CD4-positive, alpha-beta memory T cell (primary cell): ENCODE results near the gene CHST11. TPM values are rescaled to one million over a fixed set of nuclear protein-coding genes. Genes with fewer than 3 reads are reported as not detected.
A peak's percentile ranks its signal among the peaks of the same experiment; 100 is the strongest.

Experiments used
- CTCF ChIA-PET: fragments of 350-600 bp; sonication (Branson Sonifier 250); formaldehyde crosslinking; loops from one replicate; lab custom pipeline; 2021; ENCODE audit warnings: inconsistent platforms; ENCODE audit not compliant: partially characterized antibody; lab: Charles Lee
- POLR2A ChIA-PET: fragments of 350-600 bp; sonication (Branson Sonifier 250); formaldehyde crosslinking; loops from one replicate; lab custom pipeline; 2021; ENCODE audit not compliant: partially characterized antibody; lab: Charles Lee
- DNase-seq, 5 donors: peaks; one replicate each; pipeline versions ENCODE4 v3.0.0 to v3.0.0-alpha.2; 2020 to 2022; ENCODE audit warnings: mixed read lengths in 1 of 5
- H3K27ac ChIP-seq: one replicate; pipeline ENCODE4 v1.7.0; 2013; ENCODE audit warnings: low read depth, low read length
- H3K27me3 ChIP-seq: 2 replicates; pipeline ENCODE4 v1.7.0; 2013; ENCODE audit warnings: mild to moderate bottlenecking, low read length, moderate library complexity; ENCODE audit not compliant: insufficient read depth
- H3K36me3 ChIP-seq: 2 replicates; pipeline ENCODE4 v1.7.0; 2013; ENCODE audit warnings: mild to moderate bottlenecking, low read length, moderate library complexity; ENCODE audit not compliant: insufficient read depth
- H3K4me1 ChIP-seq: 2 replicates; pipeline ENCODE4 v1.7.0; 2013; ENCODE audit warnings: mild to moderate bottlenecking, low read length, moderate library complexity; ENCODE audit not compliant: insufficient read depth
- H3K4me3 ChIP-seq, 2 donors: one replicate each; pipeline ENCODE4 v1.7.0; 2013; ENCODE audit warnings: low read length in 2 of 2, mild to moderate bottlenecking in 1 of 2
- H3K9me3 ChIP-seq, 2 donors: one replicate each; pipeline ENCODE4 v1.7.0; 2013; ENCODE audit warnings: low read length in 2 of 2, control low read depth in 1 of 2; ENCODE audit not compliant: control insufficient read depth in 1 of 2
- H3K27ac Mint-ChIP-seq, 7 donors: one replicate each; pipeline ENCODE4 v1.8.0; 2020 to 2021; ENCODE audit warnings: mixed read lengths in 7 of 7, mild to moderate bottlenecking in 6 of 7, inconsistent platforms in 3 of 7, moderate library complexity in 3 of 7
- H3K27me3 Mint-ChIP-seq, 2 donors: one replicate each; pipeline ENCODE4 v1.8.0; 2020 to 2021; ENCODE audit warnings: mixed read lengths in 2 of 2
- H3K36me3 Mint-ChIP-seq, 2 donors: one replicate each; pipeline ENCODE4 v1.8.0; 2020 to 2021; ENCODE audit warnings: mixed read lengths in 2 of 2, inconsistent platforms in 1 of 2, mild to moderate bottlenecking in 1 of 2
- H3K4me1 Mint-ChIP-seq, 4 donors: one replicate each; pipeline ENCODE4 v1.8.0; 2020 to 2021; ENCODE audit warnings: mixed read lengths in 4 of 4, mild to moderate bottlenecking in 1 of 4
- H3K4me3 Mint-ChIP-seq, 8 donors: one replicate each; pipeline ENCODE4 v1.8.0; 2020 to 2021; ENCODE audit warnings: mixed read lengths in 8 of 8, mild to moderate bottlenecking in 7 of 8, moderate library complexity in 6 of 8, inconsistent platforms in 3 of 8
- H3K9me3 Mint-ChIP-seq, 8 donors: one replicate each; pipeline ENCODE4 v1.8.0; 2020 to 2021; ENCODE audit warnings: mixed read lengths in 8 of 8, mild to moderate bottlenecking in 5 of 8, inconsistent platforms in 3 of 8, moderate library complexity in 1 of 8
- intact Hi-C: fragments of 100-400 bp; cut with micrococcal nuclease; formaldehyde crosslinking; loops from one replicate; pipeline ENCODE4 v1.15.1; 2023
- polyA plus RNA-seq, 2 donors: library from polyadenylated mRNA; unstranded; fragments of 300-500 nt; fragmentation: Illumina TruSeq; gene quantifications; one replicate each; pipeline ENCODE4 v1.2.3, GENCODE V29; 2021
- total RNA-seq, 2 experiments: library from RNA; stranded (reverse); gene quantifications; one replicate each; pipeline ENCODE4 v1.2.3, GENCODE V29; 2021

The CHST11 gene
- total and polyA plus RNA-seq, 4 experiments from 2014 or later: 55.1 to 64.6 (median 59.8) TPM

GRCh38 chr12:104538891-104539462 is 82.2 kb downstream of the CHST11 start:
- CTCF ChIA-PET: no interaction called here
- H3K27ac ChIP-seq: no peak overlapping the region
- POLR2A ChIA-PET: no interaction called here
- Mint-ChIP-seq H3K36me3 (peaks cover 8 to 14% of the 10 kb centered on the region in 2 donors), H3K27ac (peak overlapping the region in 2 of 7 donors; percentile 48 to 49), H3K9me3 (peaks cover 0 to 2% (median 0%) of the 10 kb centered on the region in 8 donors), H3K4me1 (peaks cover 53 to 87% (median 79%) of the 10 kb centered on the region in 4 donors), H3K27me3 (no peaks in the 10 kb centered on the region), H3K4me3 (peak overlapping the region in 2 of 8 donors; percentile 12 to 23)
- no peak overlapping the region for H3K4me3 ChIP-seq
- no peak for DNase-seq
- H3K27me3 ChIP-seq: no peaks in the 10 kb centered on the region
- no peaks in the 10 kb centered on the region for H3K36me3 ChIP-seq
- H3K4me1 ChIP-seq: peaks cover 46% of the 10 kb centered on the region
- intact Hi-C loops: no loop called here
- H3K9me3 ChIP-seq: no peaks in the 10 kb centered on the region

GRCh38 chr12:104544836-104545235 is 88.1 kb downstream of the CHST11 start:
- H3K27ac Mint-ChIP-seq: no peak overlapping the region
- CTCF ChIA-PET: no interaction called here
- H3K4me1 Mint-ChIP-seq: peaks cover 54 to 91% (median 73%) of the 10 kb centered on the region in 4 donors

GRCh38 chr12:104546575-104546974 is 89.8 kb downstream of the CHST11 start:
- no peak for DNase-seq
- H3K36me3 Mint-ChIP-seq: peaks cover 3% of the 10 kb centered on the region in 2 donors

More at GRCh38 chr12:104544836-104545235, 88.1 kb downstream of the CHST11 start:
- Mint-ChIP-seq H3K27me3 (no peaks in the 10 kb centered on the region), H3K4me3 (peak overlapping the region in 1 of 8 donors; percentile 11), H3K36me3 (peaks cover 3% of the 10 kb centered on the region in 2 donors), H3K9me3 (no peaks in the 10 kb centered on the region)
- Histone ChIP-seq H3K4me3 (no peak overlapping the region), H3K9me3 (no peaks in the 10 kb centered on the region), H3K4me1 (peaks cover 52% of the 10 kb centered on the region), H3K27me3 (no peaks in the 10 kb centered on the region), H3K27ac (no peak overlapping the region), H3K36me3 (no peaks in the 10 kb centered on the region)
- no peak for DNase-seq
- intact Hi-C loops: no loop called here
- POLR2A ChIA-PET: interaction anchor here (0.6 to 1.0 kb wide), 2 partner anchors 23 to 69 kb away, joined by 3 read pairs; no protein-coding TSS in a partner anchor

GRCh38 chr12:104547235-104547634 is 90.5 kb downstream of the CHST11 start:
- peak overlapping the region in 5 of 7 donors; percentile 30 to 67 (median 59) for H3K27ac Mint-ChIP-seq
- ChIA-PET CTCF (no interaction called here), POLR2A (interaction anchor here (1.0 kb wide), 1 partner anchor 89 kb away, joined by 3 read pairs; no protein-coding TSS in a partner anchor)
- Histone ChIP-seq H3K4me3 (no peak overlapping the region), H3K9me3 (no peaks in the 10 kb centered on the region), H3K4me1 (peaks cover 60% of the 10 kb centered on the region), H3K27me3 (no peaks in the 10 kb centered on the region), H3K36me3 (no peaks in the 10 kb centered on the region), H3K27ac (no peak overlapping the region)
- H3K4me1 Mint-ChIP-seq: peaks cover 57 to 94% (median 77%) of the 10 kb centered on the region in 4 donors
- peaks cover 3% of the 10 kb centered on the region in 2 donors for H3K36me3 Mint-ChIP-seq
- intact Hi-C loops: no loop called here
- DNase-seq: no peak
- H3K9me3 Mint-ChIP-seq: peaks cover 0 to 2% (median 0%) of the 10 kb centered on the region in 8 donors
- H3K27me3 Mint-ChIP-seq: no peaks in the 10 kb centered on the region
- peak overlapping the region in 3 of 8 donors; percentile 4 to 33 (median 22) for H3K4me3 Mint-ChIP-seq

More at GRCh38 chr12:104546575-104546974, 89.8 kb downstream of the CHST11 start:
- CTCF ChIA-PET: no interaction called here
- Mint-ChIP-seq H3K27me3 (no peaks in the 10 kb centered on the region), H3K9me3 (peaks cover 0 to 2% (median 0%) of the 10 kb centered on the region in 8 donors), H3K4me1 (peaks cover 50 to 92% (median 73%) of the 10 kb centered on the region in 4 donors), H3K27ac (peak overlapping the region in 2 of 7 donors; percentile 30 to 67), H3K4me3 (peak overlapping the region in 1 of 8 donors; percentile 4)
- H3K36me3 ChIP-seq: no peaks in the 10 kb centered on the region
- intact Hi-C loops: no loop called here
- H3K27me3 ChIP-seq: no peaks in the 10 kb centered on the region
- POLR2A ChIA-PET: no interaction called here
- peaks cover 55% of the 10 kb centered on the region for H3K4me1 ChIP-seq
- no peak overlapping the region for H3K4me3 ChIP-seq
- H3K9me3 ChIP-seq: no peaks in the 10 kb centered on the region
- no peak overlapping the region for H3K27ac ChIP-seq

GRCh38 chr12:104549815-104550480 is 93.2 kb downstream of the CHST11 start:
- Histone ChIP-seq H3K4me1 (peaks cover 75% of the 10 kb centered on the region), H3K9me3 (no peaks in the 10 kb centered on the region), H3K27ac (no peak overlapping the region), H3K36me3 (no peaks in the 10 kb centered on the region), H3K27me3 (no peaks in the 10 kb centered on the region), H3K4me3 (no peak overlapping the region)
- POLR2A ChIA-PET: interaction anchor here (1.0 to 1.4 kb wide), 2 partner anchors 9 to 19 kb away, joined by 3 read pairs; no protein-coding TSS in a partner anchor
- intact Hi-C loops: loop anchor here (5.0 kb wide), 1 partner anchor 93 kb away; the partner anchor contains the start of gene CHST11
- CTCF ChIA-PET: interaction anchor here (1.6 kb wide), 1 partner anchor 20 kb away, joined by 3 read pairs; no protein-coding TSS in a partner anchor
- no peak overlapping the region for H3K4me3 Mint-ChIP-seq
- peak overlapping the region in 2 of 7 donors; percentile 10 to 14 for H3K27ac Mint-ChIP-seq
- no peaks in the 10 kb centered on the region for H3K27me3 Mint-ChIP-seq
- peaks cover 3 to 21% of the 10 kb centered on the region in 2 donors for H3K36me3 Mint-ChIP-seq
- peaks cover 62 to 96% (median 81%) of the 10 kb centered on the region in 4 donors for H3K4me1 Mint-ChIP-seq
- H3K9me3 Mint-ChIP-seq: peaks cover 0 to 7% (median 0%) of the 10 kb centered on the region in 8 donors
- no peak for DNase-seq

- peaks cover 0 to 21% of the 10 kb centered on the region in 2 donors for H3K36me3 Mint-ChIP-seq
- peak overlapping the region in 4 of 7 donors; percentile 19 to 64 (median 30) for H3K27ac Mint-ChIP-seq
- no peaks in the 10 kb centered on the region for H3K36me3 ChIP-seq
- POLR2A ChIA-PET: interaction anchor here (0.6 kb wide), 1 partner anchor 135 kb away, joined by 3 read pairs; no protein-coding TSS in a partner anchor
- peaks cover 69% of the 10 kb centered on the region for H3K4me1 ChIP-seq
- H3K27me3 ChIP-seq: no peaks in the 10 kb centered on the region
- H3K27me3 Mint-ChIP-seq: no peaks in the 10 kb centered on the region
- CTCF ChIA-PET: interaction anchor here (1.0 to 1.6 kb wide), 3 partner anchors 21 to 170 kb away, joined by 3 read pairs; no protein-coding TSS in a partner anchor
- no peaks in the 10 kb centered on the region for H3K9me3 ChIP-seq
- peaks cover 0 to 7% (median 0%) of the 10 kb centered on the region in 8 donors for H3K9me3 Mint-ChIP-seq
- H3K4me3 Mint-ChIP-seq: peak overlapping the region in 4 of 8 donors; percentile 1 to 33 (median 22)
- no peak overlapping the region for H3K27ac ChIP-seq
- intact Hi-C loops: loop anchor here (5.0 kb wide), 1 partner anchor 94 kb away; the partner anchor contains the start of gene CHST11
- H3K4me3 ChIP-seq: no peak overlapping the region
- peaks cover 62 to 98% (median 78%) of the 10 kb centered on the region in 4 donors for H3K4me1 Mint-ChIP-seq
- no peak for DNase-seq
Measured at GRCh38 chr12:104551313-104551931, 94.7 kb downstream of the CHST11 start.
